Activated CD8-positive, alpha-beta memory T cell treated with anti-CD3 and anti-CD28 coated beads for 4 hours (primary cell): ENCODE data around the gene H1-8.
A peak's percentile ranks its signal among the peaks of the same experiment; 100 is the strongest.

ENCODE experiments used
- DNase-seq, 2 donors: peaks; one replicate each; pipeline ENCODE4 v3.0.0-alpha.2; 2020; ENCODE audit warnings: low read depth in 2 of 2

Gene H1-8

GRCh38 chr3:129573493-129573892 lies 30.5 kb downstream of the H1-8 start:
- DNase-seq, result no peak

GRCh38 chr3:129574206-129574605 lies 31.2 kb downstream of the H1-8 start:
- no peak for DNase-seq

- DNase-seq, result no peak
Measured at GRCh38 chr3:129575233-129575996, 32.4 kb downstream of the H1-8 start.

GRCh38 chr3:129575997-129576384 lies 33.0 kb downstream of the H1-8 start:
- DNase-seq, result no peak

GRCh38 chr3:129576514-129577352 lies 33.8 kb downstream of the H1-8 start:
- DNase-seq, result peak; percentile 24 to 30

- no peak for DNase-seq
Measured at GRCh38 chr3:129577366-129577765, 34.4 kb downstream of the H1-8 start.

- no peak for DNase-seq
Measured at GRCh38 chr3:129577925-129578786, 35.2 kb downstream of the H1-8 start.

GRCh38 chr3:129579991-129580390 lies 37.0 kb downstream of the H1-8 start:
- no peak for DNase-seq

GRCh38 chr3:129581623-129582022 lies 38.6 kb downstream of the H1-8 start:
- DNase-seq, result no peak

- no peak for DNase-seq
Measured at GRCh38 chr3:129582799-129583198, 39.8 kb downstream of the H1-8 start.

GRCh38 chr3:129583289-129583688 lies 40.3 kb downstream of the H1-8 start:
- no peak for DNase-seq

GRCh38 chr3:129584631-129585030 lies 41.7 kb downstream of the H1-8 start:
- DNase-seq, result no peak

- no peak for DNase-seq
Measured at GRCh38 chr3:129585949-129586657, 43.1 kb downstream of the H1-8 start.

GRCh38 chr3:129586746-129587430 lies 43.9 kb downstream of the H1-8 start:
- DNase-seq, result no peak

GRCh38 chr3:129587566-129588210 lies 44.7 kb downstream of the H1-8 start:
- no peak for DNase-seq

GRCh38 chr3:129590215-129590614 lies 47.2 kb downstream of the H1-8 start:
- DNase-seq, result no peak

- DNase-seq, result no peak
Measured at GRCh38 chr3:129591932-129592331, 49.0 kb downstream of the H1-8 start.

- no peak for DNase-seq
Measured at GRCh38 chr3:129592381-129593131, 49.6 kb downstream of the H1-8 start.

- no peak for DNase-seq
Measured at GRCh38 chr3:129593230-129593594, 50.2 kb downstream of the H1-8 start.
